HCT116 (cell line): ENCODE measurements around the gene AQP9. TPM values are rescaled to one million over a fixed set of nuclear protein-coding genes. Genes with fewer than 3 reads are reported as not detected.
"Not testable (repeated sequence)": the region's sequence is repeated elsewhere in the genome, so short reads cannot be mapped to it uniquely, and the experiment has no call there.

Experiments used
- ATAC-seq: fragments of 200-7000 bp; cut with Tn5 transposase; 2 replicates; pipeline ENCODE4 v1.9.1; 2020; ENCODE audit warnings: mild to moderate bottlenecking, moderate library complexity
- BruUV-seq: library from RNA; stranded (reverse); fragments of 400-500 nt; replicated peaks from 2 replicates; lab custom pipeline; 2021; lab: Mats Ljungman, UMichigan
- CTCF ChIA-PET: fragments of 300-600 bp; sonication (Branson Sonifier 250); formaldehyde crosslinking; loops from one replicate; lab custom pipeline; 2021; ENCODE audit warnings: antibody characterized with exemption; lab: Charles Lee
- POLR2A ChIA-PET: fragments of 300-600, 350-600 bp; sonication (Branson Sonifier 250); formaldehyde crosslinking; loops from one replicate; lab custom pipeline; 2021; ENCODE audit warnings: antibody characterized with exemption; lab: Charles Lee
- RAD21 ChIA-PET, 2 experiments: fragments of 300-600 bp; sonication (Branson Sonifier 250); formaldehyde crosslinking; loops; one replicate each; lab custom pipeline; 2023; ENCODE audit warnings: low total read pairs in 2 of 2; ENCODE audit not compliant: uncharacterized antibody in 2 of 2, unreplicated experiment in 2 of 2, low non-redundant PET in 1 of 2; lab: Charles Lee
- DNase-seq: peaks from one replicate; pipeline ENCODE4 v3.0.0-alpha.2; 2010; ENCODE audit warnings: low read depth, low spot score
- H2AFZ ChIP-seq: fragments of 200-600 bp; shearing (Covaris generic), sonication (generic); 2 replicates; pipeline ENCODE4 v1.6.1; 2017; ENCODE audit warnings: low read depth, mixed run types, mixed read lengths, antibody characterized with exemption, low read length; ENCODE audit not compliant: poor library complexity, severe bottlenecking
- H3K27ac ChIP-seq: 2 replicates; pipeline ENCODE4 v1.5.1; 2012; ENCODE audit warnings: low read depth, low read length
- H3K27me3 ChIP-seq: fragments of 200-600 bp; sonication (generic); 2 replicates; pipeline ENCODE4 v1.6.1; 2016; ENCODE audit warnings: mixed run types, low read length, mixed read lengths; ENCODE audit not compliant: insufficient read depth
- H3K36me3 ChIP-seq, 2 experiments: fragments of 200-500 bp in 1 of 2; fragments of 200-600 bp in 1 of 2; sonication (Bioruptor generic) in 1 of 2; sonication (generic) in 1 of 2; 2 replicates each; pipeline versions ENCODE4 v1.5.1 to v1.6.1; 2014 to 2016; ENCODE audit warnings: low read length in 2 of 2, inconsistent platforms in 1 of 2, mixed read lengths in 1 of 2, mixed run types in 1 of 2; ENCODE audit not compliant: insufficient read depth in 2 of 2, control insufficient read depth in 1 of 2
- H3K4me1 ChIP-seq, 2 experiments: fragments of 200-600 bp in 1 of 2; sonication (generic) in 1 of 2; 2 replicates each; pipeline versions ENCODE4 v1.5.1 to v1.6.1; 2012 to 2017; ENCODE audit warnings: low read length in 2 of 2, inconsistent platforms in 1 of 2, mild to moderate bottlenecking in 1 of 2, mixed read lengths in 1 of 2, mixed run types in 1 of 2, moderate library complexity in 1 of 2; ENCODE audit not compliant: insufficient read depth in 2 of 2, control insufficient read depth in 1 of 2
- H3K4me2 ChIP-seq: fragments of 200-600 bp; sonication (generic); 2 replicates; pipeline ENCODE4 v1.6.1; 2017; ENCODE audit warnings: mixed run types, low read length, mixed read lengths
- H3K4me3 ChIP-seq, 2 experiments: fragments of 200-600 bp in 1 of 2; sonication (generic) in 1 of 2; replicated peaks in 1 of 2; 2 replicates each; pipeline ENCODE4 v1.5.1; 2011 to 2016; ENCODE audit warnings: low read length in 2 of 2, control low read depth in 1 of 2, low read depth in 1 of 2, mild to moderate bottlenecking in 1 of 2, mixed read lengths in 1 of 2, mixed run types in 1 of 2
- H3K79me2 ChIP-seq: fragments of 200-600 bp; sonication (generic); 2 replicates; pipeline ENCODE4 v1.6.1; 2017; ENCODE audit warnings: mild to moderate bottlenecking, mixed run types, low read length, moderate library complexity, mixed read lengths; ENCODE audit not compliant: insufficient read depth
- H3K9ac ChIP-seq: fragments of 200-600 bp; sonication (generic); 2 replicates; pipeline ENCODE4 v1.6.1; 2016; ENCODE audit warnings: low read length, mixed read lengths
- H3K9me2 ChIP-seq: fragments of 200-600 bp; sonication (generic), shearing (Covaris generic); 2 replicates; pipeline ENCODE4 v1.6.1; 2017; ENCODE audit warnings: mixed run types, mild to moderate bottlenecking, moderate library complexity; ENCODE audit not compliant: insufficient read depth
- H3K9me3 ChIP-seq, 2 experiments: fragments of 200-500 bp in 1 of 2; fragments of 200-600 bp in 1 of 2; sonication (Bioruptor generic) in 1 of 2; sonication (generic) in 1 of 2; 2 replicates each; pipeline ENCODE4 v1.6.1; 2014 to 2017; ENCODE audit warnings: low read length in 2 of 2, mixed read lengths in 2 of 2, inconsistent platforms in 1 of 2, low read depth in 1 of 2, mild to moderate bottlenecking in 1 of 2, mixed run types in 1 of 2, moderate library complexity in 1 of 2; ENCODE audit not compliant: control insufficient read depth in 1 of 2, insufficient read depth in 1 of 2
- H4K20me1 ChIP-seq: fragments of 200-600 bp; sonication (generic), shearing (Covaris generic); 2 replicates; pipeline ENCODE4 v1.6.1; 2017; ENCODE audit warnings: mixed run types, mild to moderate bottlenecking, moderate library complexity; ENCODE audit not compliant: insufficient read depth
- CBX3 ChIP-seq: IDR thresholded peaks from 2 replicates; pipeline ENCODE4 v1.6.1; 2012; ENCODE audit warnings: low read depth
- CEBPB ChIP-seq: IDR thresholded peaks from 2 replicates; pipeline ENCODE4 v1.6.1; 2012; ENCODE audit warnings: low read depth
- JUND ChIP-seq: IDR thresholded peaks from 2 replicates; pipeline ENCODE4 v1.6.1; 2012
- POLR2A ChIP-seq: IDR thresholded peaks from 2 replicates; pipeline ENCODE4 v1.7.0; 2011; ENCODE audit warnings: borderline replicate concordance; ENCODE audit not compliant: insufficient read depth, insufficient read length; ENCODE audit errors: extremely low read depth
- REST ChIP-seq: IDR thresholded peaks from 2 replicates; pipeline ENCODE4 v1.6.1; 2012; ENCODE audit warnings: low read depth
- TCF7L2 ChIP-seq: IDR thresholded peaks from 2 replicates; pipeline ENCODE4 v1.7.0; 2011; ENCODE audit warnings: borderline replicate concordance, inconsistent platforms; ENCODE audit not compliant: insufficient read depth, insufficient read length; ENCODE audit errors: extremely low read depth
- intact Hi-C: fragments of 100-400 bp; cut with micrococcal nuclease; formaldehyde crosslinking; loops from 2 replicates; pipeline ENCODE4 v1.10.0; 2022
- total RNA-seq: library from RNA; stranded (reverse); gene quantifications from one replicate; pipeline ENCODE4 v1.2.1, GENCODE V29; 2021; ENCODE audit not compliant: unreplicated experiment

AQP9 gene
- total RNA-seq, 1 experiment from 2014 or later, result 0.12 TPM

- no peaks in the 10 kb centered on the region for H3K9me3 ChIP-seq
- no peak overlapping the region for H3K4me3 ChIP-seq
- H3K9ac ChIP-seq, result no peak overlapping the region
- TF ChIP-seq CBX3, result no peak
- no peak for TF ChIP-seq JUND
- no peak for TF ChIP-seq CEBPB
- TF ChIP-seq REST, result no peak
- TF ChIP-seq TCF7L2, result no peak
- no peak for TF ChIP-seq POLR2A
- DNase-seq (peak; percentile 7), ATAC-seq (no peak)
- RAD21 ChIA-PET, result no interaction called here
- intact Hi-C loops, result no loop called here
- no peaks in the 10 kb centered on the region for H3K79me2 ChIP-seq
- no TSS peak for BruUV-seq
- POLR2A ChIA-PET, result no interaction called here
- CTCF ChIA-PET, result no interaction called here
- H2AFZ ChIP-seq, result no peak overlapping the region
- peaks cover 5% of the 10 kb centered on the region; the same call in 1 of the 2 replicates for H3K27me3 ChIP-seq
- H3K4me2 ChIP-seq, result no peak overlapping the region
- H3K9me2 ChIP-seq, result no peaks in the 10 kb centered on the region
- no peaks in the 10 kb centered on the region for H4K20me1 ChIP-seq
- no peak overlapping the region for H3K27ac ChIP-seq
- no peaks in the 10 kb centered on the region for H3K36me3 ChIP-seq
- H3K4me1 ChIP-seq, result peaks cover 0 to 4% of the 10 kb centered on the region in 2 experiments; a peak in 1 of 4 replicates
Observed at GRCh38 chr15:58190419-58190818, 52.2 kb downstream of the AQP9 start.

- H3K9me2 ChIP-seq, H3K79me2 ChIP-seq, H3K27ac ChIP-seq, H3K4me3 ChIP-seq, H3K9ac ChIP-seq, H3K27me3 ChIP-seq, H3K36me3 ChIP-seq, intact Hi-C loops, POLR2A ChIA-PET, H4K20me1 ChIP-seq, ATAC-seq, DNase-seq, CTCF ChIA-PET, H2AFZ ChIP-seq, RAD21 ChIA-PET, H3K4me1 ChIP-seq, H3K9me3 ChIP-seq, BruUV-seq, H3K4me2 ChIP-seq: not testable (repeated sequence)
Observed at GRCh38 chr15:58193636-58194035, 55.5 kb downstream of the AQP9 start.
